K562 (cell line): ENCODE measurements around the gene KLHL20. TPM values are rescaled to one million over a fixed set of nuclear protein-coding genes. Genes with fewer than 3 reads are reported as not detected.

Experiments used
- ARID2 ChIP-seq: fragments of 450-650 bp; IDR thresholded peaks from 2 replicates; pipeline ENCODE4 v1.6.1; 2017; ENCODE audit warnings: antibody characterized with exemption, mild to moderate bottlenecking
- CAMTA2 ChIP-seq: fragments of 250-450 bp; sonication (Bioruptor Pico); conservative IDR thresholded peaks from 2 replicates; pipeline ENCODE4 v1.5.1; 2022
- E2F3 ChIP-seq: fragments of 250-450 bp; sonication (Bioruptor Pico); IDR thresholded peaks from 2 replicates; pipeline ENCODE4 v1.4.0; 2020; ENCODE audit warnings: mild to moderate bottlenecking
- NCOA2 ChIP-seq, 2 experiments: fragments of 450-650 bp; IDR thresholded peaks; 2 replicates each; pipeline ENCODE4 v1.6.1; 2018; ENCODE audit warnings: mild to moderate bottlenecking in 2 of 2, moderate library complexity in 1 of 2; ENCODE audit not compliant: partially characterized antibody in 2 of 2
- NR3C1 ChIP-seq: sonication (generic); formaldehyde crosslinking; IDR thresholded peaks from 2 replicates; pipeline ENCODE4 v1.8.1; 2022; ENCODE audit warnings: missing genetic modification reagents
- TEAD4 ChIP-seq, 2 experiments: sonication (generic) in 1 of 2; formaldehyde crosslinking in 1 of 2; IDR thresholded peaks; 2 replicates each; pipeline versions ENCODE4 v1.6.1 to v1.8.0; 2012 to 2022; ENCODE audit warnings: borderline replicate concordance in 1 of 2, inconsistent platforms in 1 of 2, low read length in 1 of 2, mild to moderate bottlenecking in 1 of 2, missing genetic modification reagents in 1 of 2
- WHSC1 ChIP-seq: IDR thresholded peaks from one replicate; pipeline ENCODE4 v1.6.1; 2012; ENCODE audit warnings: low read length, control low read depth, inconsistent platforms
- ZNF140 ChIP-seq: fragments of 250-450 bp; sonication (Bioruptor Pico); IDR thresholded peaks from 2 replicates; pipeline ENCODE4 v1.8.0; 2021; ENCODE audit warnings: moderate library complexity, mild to moderate bottlenecking, inconsistent platforms
- ZNF184 ChIP-seq: sonication (generic); formaldehyde crosslinking; IDR thresholded peaks from 2 replicates; pipeline ENCODE4 v1.5.0; 2020; ENCODE audit warnings: missing genetic modification reagents
- ZNF239 ChIP-seq: fragments of 250-450 bp; sonication (Bioruptor Pico); IDR thresholded peaks from 2 replicates; pipeline ENCODE4 v1.4.0; 2020; ENCODE audit warnings: mild to moderate bottlenecking
- ZNF24 ChIP-seq: fragments of 450-650 bp; IDR thresholded peaks from 2 replicates; pipeline ENCODE4 v1.6.1; 2016
- ZNF408 ChIP-seq: fragments of 250-450 bp; sonication (Bioruptor Pico); IDR thresholded peaks from 2 replicates; pipeline ENCODE4 v1.4.0; 2020; ENCODE audit warnings: low read depth, mild to moderate bottlenecking, moderate library complexity
- ZNF586 ChIP-seq: fragments of 450-650 bp; formaldehyde crosslinking; conservative IDR thresholded peaks from 2 replicates; pipeline ENCODE4 v1.4.0; 2020; ENCODE audit warnings: mild to moderate bottlenecking, moderate library complexity
- ZNF707 ChIP-seq: fragments of 250-450 bp; sonication (Bioruptor Pico); conservative IDR thresholded peaks from 2 replicates; pipeline ENCODE4 v1.8.0; 2022; ENCODE audit warnings: inconsistent platforms, mild to moderate bottlenecking, moderate library complexity
- polyA plus RNA-seq, 8 experiments: library from polyadenylated mRNA; depleted of rRNA in 4 of 8; stranded (reverse) in 5 of 8; unstranded in 3 of 8; fragments of >200 nt; fragmentation: Nextera tagmentation in 2 of 8; fragmentation: Illumina TruSeq in 1 of 8; extraction: Ambion mirVana in 2 of 8; extraction: Trizol in 1 of 8; gene quantifications; 2 replicates each; pipeline versions ENCODE4 v1.2.1 to v1.2.3, GENCODE V29; 2011 to 2014; ENCODE audit warnings: inconsistent platforms in 1 of 8, missing spikeins in 1 of 8
- total RNA-seq, 7 experiments: library from RNA; depleted of rRNA in 6 of 7; stranded (reverse); fragments of >200 nt in 6 of 7; fragmentation: Illumina TruSeq in 2 of 7; extraction: Trizol in 2 of 7; gene quantifications; 2 replicates each; pipeline versions ENCODE4 v1.2.1 to v1.2.3, GENCODE V29; 2011 to 2021; ENCODE audit warnings: low replicate concordance in 1 of 7
- TF ChIP-seq, protein P1 (sequence below): sonication (generic); formaldehyde crosslinking; IDR thresholded peaks from 2 replicates; pipeline ENCODE4 v1.8.0; 2022; ENCODE audit warnings: mild to moderate bottlenecking, low read depth, missing genetic modification reagents
- TF ChIP-seq, protein P2 (sequence below): fragments of 200-800 bp; sonication (Bioruptor generic); IDR thresholded peaks from 2 replicates; pipeline ENCODE4 v1.6.1; 2017; ENCODE audit warnings: missing genetic modification characterization, missing compliant biosample characterization
- TF ChIP-seq, protein P3 (sequence below), 2 experiments: fragments of 450-650 bp; IDR thresholded peaks; 2 replicates each; pipeline ENCODE4 v1.6.1; 2018; ENCODE audit warnings: mild to moderate bottlenecking in 2 of 2, low read depth in 1 of 2; ENCODE audit not compliant: partially characterized antibody in 2 of 2
- TF ChIP-seq, protein P4 (sequence below), 2 experiments: fragments of 250-450 bp in 1 of 2; fragments of 450-650 bp in 1 of 2; sonication (Bioruptor Pico) in 1 of 2; IDR thresholded peaks; 2 replicates each; pipeline versions ENCODE4 v1.6.1 to v1.8.0; 2016 to 2021; ENCODE audit warnings: mild to moderate bottlenecking in 2 of 2, moderate library complexity in 2 of 2, missing compliant biosample characterization in 1 of 2, missing genetic modification characterization in 1 of 2
- TF ChIP-seq, protein P5 (sequence below), 2 experiments: fragments of 450-650 bp; conservative IDR thresholded peaks; 2 replicates each; pipeline ENCODE4 v1.6.1; 2017; ENCODE audit warnings: mild to moderate bottlenecking in 2 of 2, moderate library complexity in 2 of 2

KLHL20 gene
- total and polyA plus RNA-seq, 9 of the 15 experiments (the other 6 are each of a cell fraction or from before 2014, with no cell fraction given) = 8.9 to 23.2 (median 16.8) TPM

DNA sequence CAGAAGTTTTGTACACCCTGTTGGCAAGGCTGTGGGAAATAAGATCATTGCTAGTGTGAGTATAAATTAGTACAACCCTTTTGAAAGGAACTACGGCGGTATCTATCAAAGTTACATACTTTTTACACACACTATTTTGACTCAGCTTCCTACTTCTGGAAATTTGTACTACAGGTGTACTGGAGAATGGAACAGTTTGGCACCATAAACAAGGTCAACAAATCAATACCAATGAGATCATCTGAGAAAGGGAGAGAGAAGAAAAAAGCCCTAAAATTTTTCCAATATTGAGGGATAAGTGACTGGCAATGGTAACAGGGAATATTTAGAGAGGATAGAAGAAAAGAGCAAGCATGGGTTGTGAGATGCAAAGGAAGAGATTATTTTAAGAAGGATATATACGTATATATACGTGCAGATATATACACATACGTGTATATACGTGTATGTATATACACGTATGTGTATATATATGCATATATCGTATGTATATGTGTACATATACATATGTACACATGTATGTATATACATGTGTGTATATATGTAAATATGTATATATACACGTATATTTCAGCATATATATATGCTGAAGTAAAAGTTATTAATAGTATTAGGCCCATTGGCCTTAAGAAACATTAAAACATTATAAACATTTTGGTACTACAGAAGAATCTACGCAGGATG lies 27.6 kb downstream of the KLHL20 start (continued):
- TF ChIP-seq, protein P1, sequence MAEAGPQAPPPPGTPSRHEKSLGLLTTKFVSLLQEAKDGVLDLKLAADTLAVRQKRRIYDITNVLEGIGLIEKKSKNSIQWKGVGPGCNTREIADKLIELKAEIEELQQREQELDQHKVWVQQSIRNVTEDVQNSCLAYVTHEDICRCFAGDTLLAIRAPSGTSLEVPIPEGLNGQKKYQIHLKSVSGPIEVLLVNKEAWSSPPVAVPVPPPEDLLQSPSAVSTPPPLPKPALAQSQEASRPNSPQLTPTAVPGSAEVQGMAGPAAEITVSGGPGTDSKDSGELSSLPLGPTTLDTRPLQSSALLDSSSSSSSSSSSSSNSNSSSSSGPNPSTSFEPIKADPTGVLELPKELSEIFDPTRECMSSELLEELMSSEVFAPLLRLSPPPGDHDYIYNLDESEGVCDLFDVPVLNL = no peak
- TF ChIP-seq ARID2 (no peak), CAMTA2 (CRISPR knock-in tag) (0 out of 2 replicates have a peak, but pooled peaks have one; percentile 40), ZNF24 (no peak), ZNF707 (CRISPR knock-in tag) (peak; percentile 73), ZNF586 (CRISPR knock-in tag) (no peak), NR3C1 (CRISPR knock-in tag) (no peak), ZNF140 (CRISPR knock-in tag) (peak; percentile 82), NCOA2 (IDR thresholded peaks at IDR 0.05; ENCODE audit: partially characterized antibody in 2 of 2) (peak in 1 of 2 experiments; percentile 42), ZNF239 (no peak), ZNF184 (CRISPR knock-in tag) (no peak), WHSC1 (no peak), ZNF408 (CRISPR knock-in tag) (peak; percentile 92; the same call in 1 of the 2 replicates), E2F3 (CRISPR knock-in tag) (no peak), TEAD4 (IDR thresholded peaks at IDR 0.05; ENCODE audit: low read length) (no peak), TEAD4 (CRISPR knock-in tag; IDR thresholded peaks at IDR 0.05; ENCODE audit: borderline replicate concordance) (no peak)
- TF ChIP-seq, protein P2, sequence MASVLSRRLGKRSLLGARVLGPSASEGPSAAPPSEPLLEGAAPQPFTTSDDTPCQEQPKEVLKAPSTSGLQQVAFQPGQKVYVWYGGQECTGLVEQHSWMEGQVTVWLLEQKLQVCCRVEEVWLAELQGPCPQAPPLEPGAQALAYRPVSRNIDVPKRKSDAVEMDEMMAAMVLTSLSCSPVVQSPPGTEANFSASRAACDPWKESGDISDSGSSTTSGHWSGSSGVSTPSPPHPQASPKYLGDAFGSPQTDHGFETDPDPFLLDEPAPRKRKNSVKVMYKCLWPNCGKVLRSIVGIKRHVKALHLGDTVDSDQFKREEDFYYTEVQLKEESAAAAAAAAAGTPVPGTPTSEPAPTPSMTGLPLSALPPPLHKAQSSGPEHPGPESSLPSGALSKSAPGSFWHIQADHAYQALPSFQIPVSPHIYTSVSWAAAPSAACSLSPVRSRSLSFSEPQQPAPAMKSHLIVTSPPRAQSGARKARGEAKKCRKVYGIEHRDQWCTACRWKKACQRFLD = no peak
- TF ChIP-seq, protein P3, sequence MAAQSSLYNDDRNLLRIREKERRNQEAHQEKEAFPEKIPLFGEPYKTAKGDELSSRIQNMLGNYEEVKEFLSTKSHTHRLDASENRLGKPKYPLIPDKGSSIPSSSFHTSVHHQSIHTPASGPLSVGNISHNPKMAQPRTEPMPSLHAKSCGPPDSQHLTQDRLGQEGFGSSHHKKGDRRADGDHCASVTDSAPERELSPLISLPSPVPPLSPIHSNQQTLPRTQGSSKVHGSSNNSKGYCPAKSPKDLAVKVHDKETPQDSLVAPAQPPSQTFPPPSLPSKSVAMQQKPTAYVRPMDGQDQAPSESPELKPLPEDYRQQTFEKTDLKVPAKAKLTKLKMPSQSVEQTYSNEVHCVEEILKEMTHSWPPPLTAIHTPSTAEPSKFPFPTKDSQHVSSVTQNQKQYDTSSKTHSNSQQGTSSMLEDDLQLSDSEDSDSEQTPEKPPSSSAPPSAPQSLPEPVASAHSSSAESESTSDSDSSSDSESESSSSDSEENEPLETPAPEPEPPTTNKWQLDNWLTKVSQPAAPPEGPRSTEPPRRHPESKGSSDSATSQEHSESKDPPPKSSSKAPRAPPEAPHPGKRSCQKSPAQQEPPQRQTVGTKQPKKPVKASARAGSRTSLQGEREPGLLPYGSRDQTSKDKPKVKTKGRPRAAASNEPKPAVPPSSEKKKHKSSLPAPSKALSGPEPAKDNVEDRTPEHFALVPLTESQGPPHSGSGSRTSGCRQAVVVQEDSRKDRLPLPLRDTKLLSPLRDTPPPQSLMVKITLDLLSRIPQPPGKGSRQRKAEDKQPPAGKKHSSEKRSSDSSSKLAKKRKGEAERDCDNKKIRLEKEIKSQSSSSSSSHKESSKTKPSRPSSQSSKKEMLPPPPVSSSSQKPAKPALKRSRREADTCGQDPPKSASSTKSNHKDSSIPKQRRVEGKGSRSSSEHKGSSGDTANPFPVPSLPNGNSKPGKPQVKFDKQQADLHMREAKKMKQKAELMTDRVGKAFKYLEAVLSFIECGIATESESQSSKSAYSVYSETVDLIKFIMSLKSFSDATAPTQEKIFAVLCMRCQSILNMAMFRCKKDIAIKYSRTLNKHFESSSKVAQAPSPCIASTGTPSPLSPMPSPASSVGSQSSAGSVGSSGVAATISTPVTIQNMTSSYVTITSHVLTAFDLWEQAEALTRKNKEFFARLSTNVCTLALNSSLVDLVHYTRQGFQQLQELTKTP (IDR thresholded peaks at IDR 0.05; ENCODE audit: low read depth in 1 of 2, partially characterized antibody in 2 of 2) = no peak
- TF ChIP-seq, protein P4, sequence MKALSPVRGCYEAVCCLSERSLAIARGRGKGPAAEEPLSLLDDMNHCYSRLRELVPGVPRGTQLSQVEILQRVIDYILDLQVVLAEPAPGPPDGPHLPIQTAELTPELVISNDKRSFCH (CRISPR knock-in tag; IDR thresholded peaks at IDR 0.05) = 0 out of 2 replicates have a peak, but pooled peaks have one; percentile 59
- TF ChIP-seq, protein P4 (tag; IDR thresholded peaks at IDR 0.05) = no peak
- TF ChIP-seq, protein P5, sequence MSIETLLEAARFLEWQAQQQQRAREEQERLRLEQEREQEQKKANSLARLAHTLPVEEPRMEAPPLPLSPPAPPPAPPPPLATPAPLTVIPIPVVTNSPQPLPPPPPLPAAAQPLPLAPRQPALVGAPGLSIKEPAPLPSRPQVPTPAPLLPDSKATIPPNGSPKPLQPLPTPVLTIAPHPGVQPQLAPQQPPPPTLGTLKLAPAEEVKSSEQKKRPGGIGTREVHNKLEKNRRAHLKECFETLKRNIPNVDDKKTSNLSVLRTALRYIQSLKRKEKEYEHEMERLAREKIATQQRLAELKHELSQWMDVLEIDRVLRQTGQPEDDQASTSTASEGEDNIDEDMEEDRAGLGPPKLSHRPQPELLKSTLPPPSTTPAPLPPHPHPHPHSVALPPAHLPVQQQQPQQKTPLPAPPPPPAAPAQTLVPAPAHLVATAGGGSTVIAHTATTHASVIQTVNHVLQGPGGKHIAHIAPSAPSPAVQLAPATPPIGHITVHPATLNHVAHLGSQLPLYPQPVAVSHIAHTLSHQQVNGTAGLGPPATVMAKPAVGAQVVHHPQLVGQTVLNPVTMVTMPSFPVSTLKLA (conservative IDR thresholded peaks at IDR 0.05) = no peak
